ENCODE results near the gene PEMT. TPM values are rescaled to one million over a fixed set of nuclear protein-coding genes. Genes with fewer than 3 reads are reported as not detected.

Gene PEMT
- total RNA-seq, 1 experiment from 2014 or later = 29.5 TPM

DNA sequence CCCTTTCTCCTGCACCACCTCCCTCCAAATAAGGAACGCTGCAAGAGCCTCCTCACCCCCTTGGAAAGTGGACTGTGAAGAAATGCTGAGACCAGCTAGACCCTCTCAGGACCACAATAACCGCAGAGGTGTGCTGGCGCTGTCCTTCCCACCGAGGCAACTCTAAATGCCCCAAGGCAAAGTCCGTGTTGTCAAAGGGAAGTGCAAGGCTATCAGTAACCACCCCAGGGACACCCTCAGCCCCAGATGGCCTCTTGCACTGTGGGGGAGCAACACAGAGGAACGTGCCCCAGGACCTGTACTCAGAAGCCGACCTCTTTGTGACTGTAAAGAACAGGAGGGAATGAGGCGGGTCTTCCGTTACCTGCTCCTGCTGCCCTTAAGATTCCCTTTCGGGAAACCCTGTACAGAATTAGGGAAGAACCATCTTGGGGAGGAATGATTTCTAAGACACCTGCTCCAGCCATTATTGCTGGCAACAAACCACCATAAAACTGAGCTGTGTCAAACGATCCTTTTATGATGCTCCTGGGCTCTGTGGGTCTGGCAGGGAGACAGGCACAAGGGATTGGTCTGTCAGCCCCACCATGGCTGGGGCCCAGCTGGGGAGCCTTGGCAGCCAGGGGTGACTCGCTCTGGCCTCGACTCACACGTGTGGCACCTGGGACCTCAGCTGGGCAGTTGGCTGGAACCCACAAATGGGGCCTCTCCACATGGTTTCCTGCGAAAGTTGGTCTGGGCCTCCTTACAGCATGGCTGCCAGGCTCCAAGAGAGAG, 129.3 kb downstream of the PEMT start:
- ChIA-PET CTCF (interaction anchor here (0.6 kb wide), 1 partner anchor 180 kb away, joined by 3 read pairs; no protein-coding TSS in a partner anchor), POLR2A (interaction anchor here (0.7 kb wide), 1 partner anchor 202 kb away, joined by 6 read pairs; no protein-coding TSS in a partner anchor)
- H3K9me3 Mint-ChIP-seq (ENCODE audit: unreplicated experiment) = peaks cover 12% of the 10 kb centered on the region
- no peak overlapping the region for H3K4me3 Mint-ChIP-seq (ENCODE audit: unreplicated experiment)
- Histone ChIP-seq H3K27me3 (replicated peaks; ENCODE audit: control insufficient read depth, insufficient read depth, low read length) (no peaks in the 10 kb centered on the region), H3K4me1 (no peaks in the 10 kb centered on the region), H3K9me3 (peaks cover 2% of the 10 kb centered on the region; the same call in 1 of the 2 replicates), H3K4me3 (ENCODE audit: low read depth, low read length) (no peak overlapping the region), H3K36me3 (ENCODE audit: control insufficient read depth, insufficient read depth, low read length) (no peaks in the 10 kb centered on the region)
- DNase-seq = no peak
- BruUV-seq (replicated peaks) = no TSS peak
- H3K4me1 Mint-ChIP-seq (ENCODE audit: low read depth, unreplicated experiment) = no peaks in the 10 kb centered on the region
- intact Hi-C loops (cut with micrococcal nuclease; ENCODE audit: unreplicated experiment) = no loop called here
- peaks cover 6% of the 10 kb centered on the region for H3K27me3 Mint-ChIP-seq (ENCODE audit: insufficient read depth, unreplicated experiment)
- TF ChIP-seq, protein P1, sequence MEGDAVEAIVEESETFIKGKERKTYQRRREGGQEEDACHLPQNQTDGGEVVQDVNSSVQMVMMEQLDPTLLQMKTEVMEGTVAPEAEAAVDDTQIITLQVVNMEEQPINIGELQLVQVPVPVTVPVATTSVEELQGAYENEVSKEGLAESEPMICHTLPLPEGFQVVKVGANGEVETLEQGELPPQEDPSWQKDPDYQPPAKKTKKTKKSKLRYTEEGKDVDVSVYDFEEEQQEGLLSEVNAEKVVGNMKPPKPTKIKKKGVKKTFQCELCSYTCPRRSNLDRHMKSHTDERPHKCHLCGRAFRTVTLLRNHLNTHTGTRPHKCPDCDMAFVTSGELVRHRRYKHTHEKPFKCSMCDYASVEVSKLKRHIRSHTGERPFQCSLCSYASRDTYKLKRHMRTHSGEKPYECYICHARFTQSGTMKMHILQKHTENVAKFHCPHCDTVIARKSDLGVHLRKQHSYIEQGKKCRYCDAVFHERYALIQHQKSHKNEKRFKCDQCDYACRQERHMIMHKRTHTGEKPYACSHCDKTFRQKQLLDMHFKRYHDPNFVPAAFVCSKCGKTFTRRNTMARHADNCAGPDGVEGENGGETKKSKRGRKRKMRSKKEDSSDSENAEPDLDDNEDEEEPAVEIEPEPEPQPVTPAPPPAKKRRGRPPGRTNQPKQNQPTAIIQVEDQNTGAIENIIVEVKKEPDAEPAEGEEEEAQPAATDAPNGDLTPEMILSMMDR (IDR thresholded peaks at IDR 0.05; ENCODE audit: insufficient read depth in 1 of 2, low read depth in 1 of 2, low read length in 1 of 2, severe bottlenecking in 1 of 2, unreplicated experiment in 1 of 2) = no peak
- no peak overlapping the region for H3K27ac Mint-ChIP-seq (ENCODE audit: unreplicated experiment)
- peaks cover 8% of the 10 kb centered on the region for H3K36me3 Mint-ChIP-seq (ENCODE audit: insufficient read depth, unreplicated experiment)

DNA sequence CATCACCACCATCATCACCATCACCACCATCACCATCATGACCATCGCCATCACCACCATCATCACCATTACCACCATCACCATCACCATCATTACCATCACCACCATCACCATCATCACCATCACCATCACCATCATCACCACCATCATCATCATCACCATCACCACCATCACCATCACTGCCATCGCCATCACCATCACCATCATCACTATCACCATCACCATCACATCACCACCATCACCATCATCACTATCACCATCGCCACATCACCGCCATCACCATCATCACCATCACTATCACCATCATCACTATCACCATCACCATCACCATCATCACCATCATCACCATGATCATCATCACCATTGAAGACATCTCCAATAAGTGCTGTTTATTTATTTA, 131.5 kb downstream of the PEMT start:
- H3K36me3 Mint-ChIP-seq (ENCODE audit: insufficient read depth, unreplicated experiment) = peaks cover 8% of the 10 kb centered on the region
- H3K4me1 Mint-ChIP-seq (ENCODE audit: low read depth, unreplicated experiment) = no peaks in the 10 kb centered on the region
- H3K27ac Mint-ChIP-seq (ENCODE audit: unreplicated experiment) = no peak overlapping the region
- H3K4me3 Mint-ChIP-seq (ENCODE audit: unreplicated experiment) = no peak overlapping the region
- TF ChIP-seq, protein P1 (IDR thresholded peaks at IDR 0.05; ENCODE audit: insufficient read depth in 1 of 2, low read depth in 1 of 2, low read length in 1 of 2, severe bottlenecking in 1 of 2, unreplicated experiment in 1 of 2) = no peak
- H3K36me3 ChIP-seq (ENCODE audit: control insufficient read depth, insufficient read depth, low read length) = no peaks in the 10 kb centered on the region
- ChIA-PET CTCF (interaction anchor here (0.6 kb wide), 1 partner anchor 13 kb away, joined by 3 read pairs; no protein-coding TSS in a partner anchor), POLR2A (no interaction called here)
- intact Hi-C loops (cut with micrococcal nuclease; ENCODE audit: unreplicated experiment) = loop anchor here (1.0 kb wide), 1 partner anchor 42 kb away; no protein-coding TSS in a partner anchor
- no peaks in the 10 kb centered on the region for H3K27me3 ChIP-seq (replicated peaks; ENCODE audit: control insufficient read depth, insufficient read depth, low read length)
- no peak for DNase-seq
- no peak overlapping the region for H3K4me3 ChIP-seq (ENCODE audit: low read depth, low read length)
- no peaks in the 10 kb centered on the region for H3K4me1 ChIP-seq
- H3K27me3 Mint-ChIP-seq (ENCODE audit: insufficient read depth, unreplicated experiment) = peaks cover 6% of the 10 kb centered on the region
- BruUV-seq (replicated peaks) = no TSS peak
- H3K9me3 Mint-ChIP-seq (ENCODE audit: unreplicated experiment) = peaks cover 12% of the 10 kb centered on the region
- peaks cover 2% of the 10 kb centered on the region; the same call in 1 of the 2 replicates for H3K9me3 ChIP-seq

DNA sequence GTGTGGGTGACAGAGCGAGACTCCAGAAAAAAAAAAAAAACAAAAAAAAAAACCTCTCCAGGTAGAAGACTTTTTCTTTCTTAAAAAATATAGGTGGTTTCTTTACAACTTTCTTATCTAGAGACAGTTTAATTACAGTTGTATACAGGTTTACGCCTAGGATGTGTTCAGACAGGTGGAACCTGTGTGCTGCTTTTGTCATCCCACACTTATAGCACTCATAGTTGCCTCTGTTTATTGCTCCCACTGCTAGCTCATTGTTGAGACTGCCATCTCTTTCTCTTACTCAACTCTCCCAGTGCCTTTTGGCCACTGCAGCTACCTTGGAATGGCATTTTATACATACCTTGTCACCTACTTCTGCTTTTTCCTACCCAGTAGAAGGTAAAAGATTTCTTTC, 133.8 kb downstream of the PEMT start:
- no peak for DNase-seq
- Histone ChIP-seq H3K4me3 (ENCODE audit: low read depth, low read length) (no peak overlapping the region), H3K27me3 (replicated peaks; ENCODE audit: control insufficient read depth, insufficient read depth, low read length) (no peaks in the 10 kb centered on the region), H3K4me1 (no peaks in the 10 kb centered on the region), H3K9me3 (peaks cover 2% of the 10 kb centered on the region; the same call in 1 of the 2 replicates), H3K36me3 (ENCODE audit: control insufficient read depth, insufficient read depth, low read length) (no peaks in the 10 kb centered on the region)
- ChIA-PET POLR2A (no interaction called here), CTCF (no interaction called here)
- BruUV-seq (replicated peaks) = no TSS peak
- H3K4me1 Mint-ChIP-seq (ENCODE audit: low read depth, unreplicated experiment) = no peaks in the 10 kb centered on the region
- peaks cover 8% of the 10 kb centered on the region for H3K36me3 Mint-ChIP-seq (ENCODE audit: insufficient read depth, unreplicated experiment)
- intact Hi-C loops (cut with micrococcal nuclease; ENCODE audit: unreplicated experiment) = no loop called here
- H3K27me3 Mint-ChIP-seq (ENCODE audit: insufficient read depth, unreplicated experiment) = peaks cover 2% of the 10 kb centered on the region
- H3K9me3 Mint-ChIP-seq (ENCODE audit: unreplicated experiment) = peaks cover 12% of the 10 kb centered on the region
- H3K27ac Mint-ChIP-seq (ENCODE audit: unreplicated experiment) = no peak overlapping the region
- H3K4me3 Mint-ChIP-seq (ENCODE audit: unreplicated experiment) = no peak overlapping the region
- TF ChIP-seq, protein P1 (IDR thresholded peaks at IDR 0.05; ENCODE audit: insufficient read depth in 1 of 2, low read depth in 1 of 2, low read length in 1 of 2, severe bottlenecking in 1 of 2, unreplicated experiment in 1 of 2) = no peak
